Thoracic aorta (tissue), 2 donors: Measurements from ENCODE around the gene NFIX. TPM values are rescaled to one million over a fixed set of nuclear protein-coding genes. Genes with fewer than 3 reads are reported as not detected.
A peak's percentile ranks its signal among the peaks of the same experiment; 100 is the strongest.

Experiments
- ATAC-seq: fragments of 150-250 bp; one replicate; pipeline ENCODE4 v1.8.0; 2017; ENCODE audit warnings: low read depth; ENCODE audit not compliant: insufficient number of reproducible peaks, low FRiP score
- DNase-seq: peaks from one replicate; pipeline ENCODE4 v3.0.0-alpha.2; 2020; ENCODE audit warnings: low spot score
- H3K27ac ChIP-seq, 2 donors: fragments of 200-600 bp; sonication (generic); 1 replicate in 1 of 2; 2 replicates in 1 of 2; pipeline ENCODE4 v1.5.1; 2016; ENCODE audit warnings: mild to moderate bottlenecking in 2 of 2, moderate library complexity in 2 of 2
- H3K27me3 ChIP-seq: fragments of 200-600 bp; sonication (generic); replicated peaks from 2 replicates; pipeline ENCODE4 v1.6.0; 2016; ENCODE audit warnings: mild to moderate bottlenecking; ENCODE audit not compliant: insufficient read depth
- H3K36me3 ChIP-seq: fragments of 200-600 bp; sonication (generic); one replicate; pipeline ENCODE4 v1.5.1; 2016
- H3K4me1 ChIP-seq, 2 donors: fragments of 200-600 bp; sonication (generic); 1 replicate in 1 of 2; 2 replicates in 1 of 2; pipeline versions ENCODE4 v1.5.1 to v1.6.0; 2016; ENCODE audit warnings: low read depth in 2 of 2, mild to moderate bottlenecking in 1 of 2; ENCODE audit not compliant: control insufficient read depth in 1 of 2
- H3K4me3 ChIP-seq: fragments of 200-600 bp; sonication (generic); 2 replicates; pipeline ENCODE4 v1.5.1; 2016; ENCODE audit warnings: mild to moderate bottlenecking
- H3K9me3 ChIP-seq: fragments of 200-600 bp; sonication (generic); 2 replicates; pipeline ENCODE4 v1.5.1; 2016
- total RNA-seq, 2 donors: library from RNA; depleted of rRNA; stranded (reverse); fragments of >200 nt; gene quantifications; one replicate each; pipeline versions ENCODE4 v1.1.0 to v1.2.3, GENCODE V29; 2016
- TF ChIP-seq, protein P1 (sequence below): fragments of 200-600 bp; sonication (generic); IDR thresholded peaks from one replicate; pipeline ENCODE4 v1.5.1; 2019; ENCODE audit warnings: antibody characterized with exemption

Gene NFIX
- total RNA-seq, 2 donors from 2014 or later, result 126 to 145 TPM

DNA sequence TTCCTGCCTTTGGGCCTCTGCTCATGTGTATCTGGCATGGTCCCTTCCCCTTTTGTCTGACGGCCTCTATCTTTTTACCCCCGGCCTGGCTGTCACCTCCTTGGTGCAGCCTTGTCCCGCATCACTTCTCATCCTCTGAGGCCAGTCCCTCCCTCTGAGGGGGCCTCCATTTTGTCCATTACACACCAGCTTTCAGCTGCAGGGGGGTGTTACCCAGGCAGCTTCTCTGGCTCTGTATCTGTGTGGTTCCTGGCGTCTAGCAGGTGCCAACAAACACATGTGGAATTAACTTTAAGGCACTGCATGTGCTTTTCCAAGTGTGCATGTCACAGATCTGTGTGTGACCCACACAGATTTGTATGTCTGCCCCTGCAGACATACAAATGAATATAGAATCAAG, 55.0 kb downstream of the NFIX start:
- Histone ChIP-seq H3K27me3 (no peaks in the 10 kb centered on the region), H3K9me3 (no peaks in the 10 kb centered on the region), H3K4me3 (no peak overlapping the region), H3K36me3 (no peaks in the 10 kb centered on the region), H3K4me1 (peaks cover 66 to 99% of the 10 kb centered on the region in 2 donors), H3K27ac (peak overlapping the region; percentile 76 to 100)
- no peak for ATAC-seq
- TF ChIP-seq, protein P1, sequence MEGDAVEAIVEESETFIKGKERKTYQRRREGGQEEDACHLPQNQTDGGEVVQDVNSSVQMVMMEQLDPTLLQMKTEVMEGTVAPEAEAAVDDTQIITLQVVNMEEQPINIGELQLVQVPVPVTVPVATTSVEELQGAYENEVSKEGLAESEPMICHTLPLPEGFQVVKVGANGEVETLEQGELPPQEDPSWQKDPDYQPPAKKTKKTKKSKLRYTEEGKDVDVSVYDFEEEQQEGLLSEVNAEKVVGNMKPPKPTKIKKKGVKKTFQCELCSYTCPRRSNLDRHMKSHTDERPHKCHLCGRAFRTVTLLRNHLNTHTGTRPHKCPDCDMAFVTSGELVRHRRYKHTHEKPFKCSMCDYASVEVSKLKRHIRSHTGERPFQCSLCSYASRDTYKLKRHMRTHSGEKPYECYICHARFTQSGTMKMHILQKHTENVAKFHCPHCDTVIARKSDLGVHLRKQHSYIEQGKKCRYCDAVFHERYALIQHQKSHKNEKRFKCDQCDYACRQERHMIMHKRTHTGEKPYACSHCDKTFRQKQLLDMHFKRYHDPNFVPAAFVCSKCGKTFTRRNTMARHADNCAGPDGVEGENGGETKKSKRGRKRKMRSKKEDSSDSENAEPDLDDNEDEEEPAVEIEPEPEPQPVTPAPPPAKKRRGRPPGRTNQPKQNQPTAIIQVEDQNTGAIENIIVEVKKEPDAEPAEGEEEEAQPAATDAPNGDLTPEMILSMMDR, result no peak
- DNase-seq, result no peak

DNA sequence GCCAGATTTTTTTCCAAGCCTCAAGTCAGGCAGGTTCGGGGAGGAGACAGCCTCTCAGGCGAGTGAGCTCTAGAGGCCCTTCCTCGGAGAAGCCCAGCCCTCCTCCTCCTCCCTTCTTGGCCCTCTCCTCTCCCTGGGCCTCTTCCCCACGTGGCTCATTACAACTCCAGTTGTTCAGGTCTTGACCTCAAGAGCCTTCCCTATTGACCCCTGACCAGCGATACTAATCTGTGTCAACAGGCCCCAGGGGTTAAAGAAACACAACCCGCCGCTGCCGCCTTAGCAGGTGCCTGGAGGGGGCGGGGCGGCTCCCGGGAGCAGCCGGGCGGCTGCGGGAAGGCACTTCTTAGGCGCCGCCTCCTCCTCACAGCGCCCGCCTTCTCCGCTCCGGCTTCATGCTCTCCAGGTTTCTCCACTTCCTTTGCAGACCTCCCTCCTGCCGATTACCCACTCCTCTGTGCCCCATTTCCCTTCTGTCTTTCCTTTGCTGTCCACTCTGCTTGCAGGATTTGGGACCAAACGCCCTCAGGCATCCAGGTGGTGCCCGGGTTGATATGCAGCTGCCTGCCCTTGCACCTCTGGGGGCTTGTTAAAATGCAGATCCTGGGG, 56.4 kb downstream of the NFIX start:
- ATAC-seq (no peak), DNase-seq (no peak)
- peaks cover 73 to 99% of the 10 kb centered on the region in 2 donors for H3K4me1 ChIP-seq

DNA sequence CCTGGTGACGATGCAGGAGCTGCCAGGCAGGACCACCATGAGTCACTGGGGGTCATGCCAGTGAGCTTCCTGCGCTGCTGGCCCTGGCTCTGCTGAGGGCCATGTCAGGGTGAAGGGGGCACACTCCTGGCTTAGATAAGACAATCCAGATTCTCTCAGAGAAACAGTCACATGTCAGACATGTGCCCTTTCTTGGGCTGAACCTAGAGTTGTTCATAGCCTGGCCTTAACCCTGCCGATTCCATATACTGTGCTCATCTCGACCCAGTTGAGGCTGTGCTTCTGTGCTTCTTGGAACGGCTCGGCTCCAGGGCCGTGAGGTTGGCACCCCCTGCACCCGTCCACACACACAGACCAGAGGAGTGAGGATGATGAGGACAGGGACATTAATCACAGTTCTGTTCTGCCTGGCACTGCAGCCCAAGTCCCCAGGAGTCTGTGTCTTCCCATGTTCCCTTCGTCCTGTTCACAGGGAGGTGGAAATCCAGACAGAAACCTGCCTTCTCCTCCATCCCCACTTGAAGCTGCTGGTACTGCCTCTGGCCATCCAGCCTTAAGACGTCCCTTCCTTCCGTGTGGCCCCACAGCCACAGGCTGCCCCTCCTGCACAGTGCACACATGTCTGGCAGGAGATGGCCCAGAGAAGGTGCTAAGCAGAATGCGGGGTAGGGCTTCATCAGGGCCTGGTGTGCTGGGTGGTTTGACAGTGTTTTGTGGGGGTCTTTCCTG, 57.3 kb downstream of the NFIX start:
- TF ChIP-seq, protein P1, result no peak
- DNase-seq, result no peak
- Histone ChIP-seq H3K27me3 (no peaks in the 10 kb centered on the region), H3K27ac (peak overlapping the region; percentile 99 to 100), H3K36me3 (no peaks in the 10 kb centered on the region), H3K4me1 (peaks cover 75 to 99% of the 10 kb centered on the region in 2 donors), H3K4me3 (peak overlapping the region; percentile 56), H3K9me3 (no peaks in the 10 kb centered on the region)
- no peak for ATAC-seq

More for the DNA sequence above, 56.4 kb downstream of the NFIX start:
- peak overlapping the region; percentile 56 for H3K4me3 ChIP-seq
- TF ChIP-seq, protein P1, result no peak
- peak overlapping the region; percentile 99 to 100 for H3K27ac ChIP-seq
- H3K27me3 ChIP-seq, result no peaks in the 10 kb centered on the region
- no peaks in the 10 kb centered on the region for H3K9me3 ChIP-seq
- H3K36me3 ChIP-seq, result no peaks in the 10 kb centered on the region

DNA sequence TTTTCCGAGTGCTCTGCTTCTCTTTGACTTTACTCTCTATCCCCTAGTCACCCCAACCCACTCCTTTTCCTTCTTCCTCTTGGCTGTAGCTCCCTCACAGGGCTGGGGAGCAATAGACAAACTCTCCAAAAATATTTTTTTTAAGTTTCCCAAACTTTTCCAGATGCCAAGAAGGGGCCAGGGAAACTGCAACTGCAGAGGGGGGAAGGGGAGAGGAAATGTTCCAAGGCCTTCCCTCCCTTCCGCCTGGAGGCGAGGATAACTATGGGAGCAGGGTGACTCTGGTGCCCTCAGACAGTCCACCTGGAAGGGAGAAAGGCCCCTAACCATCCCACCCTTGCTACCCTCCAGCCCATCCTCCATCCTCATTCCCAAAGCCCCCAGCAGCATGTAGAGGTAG, 58.0 kb downstream of the NFIX start:
- H3K27ac ChIP-seq, result peak overlapping the region; percentile 99 to 100
- no peak for DNase-seq
- H3K4me1 ChIP-seq, result peaks cover 79 to 99% of the 10 kb centered on the region in 2 donors
- no peaks in the 10 kb centered on the region for H3K27me3 ChIP-seq
- no peaks in the 10 kb centered on the region for H3K9me3 ChIP-seq
- ATAC-seq, result no peak
- H3K4me3 ChIP-seq, result peak overlapping the region; percentile 15
- TF ChIP-seq, protein P1, result no peak
- H3K36me3 ChIP-seq, result no peaks in the 10 kb centered on the region

DNA sequence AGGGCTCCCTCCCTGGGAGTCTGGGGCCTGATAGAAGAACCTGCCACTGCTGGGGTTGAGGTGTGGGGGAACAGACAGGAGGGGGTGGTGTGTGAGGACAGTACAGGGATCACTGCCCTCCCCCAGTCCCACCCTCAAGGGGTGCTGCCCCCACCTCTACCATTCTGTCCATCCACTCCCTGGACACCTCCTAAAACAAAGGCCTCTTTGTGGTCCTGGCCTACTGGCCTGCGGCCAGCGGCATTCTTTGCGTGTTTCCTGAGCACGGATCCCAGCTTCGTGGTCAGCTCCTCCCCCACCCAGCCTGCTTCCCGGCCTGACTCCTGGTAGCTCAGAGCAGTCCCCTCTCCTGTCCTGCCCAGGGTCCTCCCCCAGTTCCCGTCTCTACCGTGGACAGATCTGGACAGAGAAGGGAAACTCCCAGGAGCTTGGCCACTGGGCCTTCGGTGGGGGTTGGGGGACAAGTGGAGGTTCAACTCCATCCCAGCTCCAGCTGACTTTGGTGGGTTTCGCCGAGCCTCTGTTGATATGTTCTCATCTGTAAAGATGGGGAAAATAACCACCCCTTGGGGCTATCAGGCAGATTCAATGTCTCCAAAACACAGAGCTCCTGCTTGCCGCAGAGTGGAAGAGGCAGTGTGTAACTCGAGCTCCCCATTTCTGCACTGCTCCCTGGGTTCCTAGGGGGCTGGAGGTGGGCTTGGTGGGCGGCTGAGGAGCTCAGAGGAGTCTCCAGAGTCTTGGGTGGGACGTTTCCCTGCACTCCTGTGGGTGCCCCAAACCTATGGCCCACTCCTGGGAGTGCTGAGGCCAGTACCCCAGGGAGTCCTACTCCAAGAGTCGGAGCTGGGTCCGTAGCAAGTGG, 58.7 kb downstream of the NFIX start:
- H3K4me3 ChIP-seq, result peak overlapping the region; percentile 15
- H3K9me3 ChIP-seq, result no peaks in the 10 kb centered on the region
- TF ChIP-seq, protein P1, result no peak
- peak overlapping the region; percentile 99 to 100 for H3K27ac ChIP-seq
- no peaks in the 10 kb centered on the region for H3K27me3 ChIP-seq
- peaks cover 85 to 99% of the 10 kb centered on the region in 2 donors for H3K4me1 ChIP-seq
- ATAC-seq (peak; percentile 10), DNase-seq (no peak)
- no peaks in the 10 kb centered on the region for H3K36me3 ChIP-seq
